GM18951 (cell line): ENCODE measurements around the gene ZC3HAV1L.
"Not testable (repeated sequence)": the region's sequence is repeated elsewhere in the genome, so short reads cannot be mapped to it uniquely, and the experiment has no call there.

Experiments used
- POLR2A ChIP-seq: IDR thresholded peaks from 4 replicates; pipeline ENCODE4 v1.6.1; 2011; ENCODE audit warnings: mild to moderate bottlenecking; ENCODE audit not compliant: insufficient read length, insufficient read depth; ENCODE audit errors: extremely low read depth
- in situ Hi-C: fragments of 300-500 bp; cut with MboI; formaldehyde crosslinking; loops from one replicate; pipeline ENCODE4 v1.12.0; 2022; ENCODE audit warnings: low sequenced_read_pairs, mixed read lengths, inconsistent platforms; ENCODE audit not compliant: unreplicated experiment

Gene ZC3HAV1L

GRCh38 chr7:139035586-139036353, at the start of gene ZC3HAV1L:
Gene ZC3HAV1L (minus strand): TSS chr7:139036042. CDS start chr7:139036017, 25 bp downstream.
- peak; percentile 74 for TF ChIP-seq POLR2A
- in situ Hi-C loops: no loop called here

- in situ Hi-C loops: no loop called here
- no peak for TF ChIP-seq POLR2A
Measured at GRCh38 chr7:139084709-139085108, 48.9 kb upstream of the ZC3HAV1L start.

- TF ChIP-seq POLR2A: no peak
Measured at GRCh38 chr7:139081584-139081983, 45.7 kb upstream of the ZC3HAV1L start.

GRCh38 chr7:139080905-139081304, 45.1 kb upstream of the ZC3HAV1L start:
- TF ChIP-seq POLR2A: no peak
- in situ Hi-C loops: no loop called here

More at GRCh38 chr7:139081584-139081983, 45.7 kb upstream of the ZC3HAV1L start:
- in situ Hi-C loops: no loop called here

GRCh38 chr7:139079861-139080260, 44.0 kb upstream of the ZC3HAV1L start:
- in situ Hi-C loops: no loop called here
- TF ChIP-seq POLR2A: no peak

- in situ Hi-C loops: no loop called here
- TF ChIP-seq POLR2A: no peak
Measured at GRCh38 chr7:139078911-139079310, 43.1 kb upstream of the ZC3HAV1L start.

- no peak for TF ChIP-seq POLR2A
- in situ Hi-C loops: no loop called here
Measured at GRCh38 chr7:139078399-139078798, 42.6 kb upstream of the ZC3HAV1L start.

GRCh38 chr7:139077706-139078105, 41.9 kb upstream of the ZC3HAV1L start:
- in situ Hi-C loops: not testable (repeated sequence)

- no peak for TF ChIP-seq POLR2A
- in situ Hi-C loops: no loop called here
Measured at GRCh38 chr7:139075871-139076686, 40.2 kb upstream of the ZC3HAV1L start.

- no peak for TF ChIP-seq POLR2A
- in situ Hi-C loops: no loop called here
Measured at GRCh38 chr7:139075031-139075652, 39.3 kb upstream of the ZC3HAV1L start.

- in situ Hi-C loops: no loop called here
- TF ChIP-seq POLR2A: no peak
Measured at GRCh38 chr7:139072796-139073195, 37.0 kb upstream of the ZC3HAV1L start.

GRCh38 chr7:139071680-139072079, 35.8 kb upstream of the ZC3HAV1L start:
- in situ Hi-C loops: no loop called here
- TF ChIP-seq POLR2A: no peak
